ENCODE data around the gene HMCN1.

The HMCN1 gene

GRCh38 chr1:185719021-185719420 lies 15.2 kb upstream of the HMCN1 start:
- H3K36me3 ChIP-seq (ENCODE audit: control insufficient read depth in 1 of 2, insufficient read depth in 2 of 2, low read length in 2 of 2), result no peaks in the 10 kb centered on the region
- no peaks in the 10 kb centered on the region for H3K4me1 ChIP-seq (ENCODE audit: control insufficient read depth in 1 of 2, insufficient read depth in 2 of 2, low read length in 2 of 2)
- no peaks in the 10 kb centered on the region for H3K27me3 ChIP-seq (ENCODE audit: low read depth, low read length)
- H3K4me3 ChIP-seq (ENCODE audit: low read depth in 1 of 2, low read length in 2 of 2), result no peak overlapping the region
- no peak overlapping the region for H3K27ac ChIP-seq (ENCODE audit: low read length)
- H3K9me3 ChIP-seq (ENCODE audit: control insufficient read depth in 1 of 2, low read length in 2 of 2), result no peaks in the 10 kb centered on the region

- Histone ChIP-seq H3K9me3 (ENCODE audit: control insufficient read depth in 1 of 2, low read length in 2 of 2) (no peaks in the 10 kb centered on the region), H3K27ac (ENCODE audit: low read length) (no peak overlapping the region), H3K36me3 (ENCODE audit: control insufficient read depth in 1 of 2, insufficient read depth in 2 of 2, low read length in 2 of 2) (no peaks in the 10 kb centered on the region), H3K4me3 (ENCODE audit: low read depth in 1 of 2, low read length in 2 of 2) (no peak overlapping the region), H3K4me1 (ENCODE audit: control insufficient read depth in 1 of 2, insufficient read depth in 2 of 2, low read length in 2 of 2) (no peaks in the 10 kb centered on the region), H3K27me3 (ENCODE audit: low read depth, low read length) (no peaks in the 10 kb centered on the region)
Observed at GRCh38 chr1:185720633-185721272, 13.4 kb upstream of the HMCN1 start.

- Histone ChIP-seq H3K9me3 (ENCODE audit: control insufficient read depth in 1 of 2, low read length in 2 of 2) (no peaks in the 10 kb centered on the region), H3K27ac (ENCODE audit: low read length) (no peak overlapping the region)
Observed at GRCh38 chr1:185721553-185721952, 12.6 kb upstream of the HMCN1 start.

GRCh38 chr1:185722098-185722497 lies 12.1 kb upstream of the HMCN1 start:
- no peaks in the 10 kb centered on the region for H3K9me3 ChIP-seq (ENCODE audit: control insufficient read depth in 1 of 2, low read length in 2 of 2)
- H3K4me1 ChIP-seq (ENCODE audit: control insufficient read depth in 1 of 2, insufficient read depth in 2 of 2, low read length in 2 of 2), result no peaks in the 10 kb centered on the region
- no peaks in the 10 kb centered on the region for H3K36me3 ChIP-seq (ENCODE audit: control insufficient read depth in 1 of 2, insufficient read depth in 2 of 2, low read length in 2 of 2)
- H3K27ac ChIP-seq (ENCODE audit: low read length), result no peak overlapping the region
- H3K4me3 ChIP-seq (ENCODE audit: low read depth in 1 of 2, low read length in 2 of 2), result no peak overlapping the region
- no peaks in the 10 kb centered on the region for H3K27me3 ChIP-seq (ENCODE audit: low read depth, low read length)

More at GRCh38 chr1:185721553-185721952, 12.6 kb upstream of the HMCN1 start:
- Histone ChIP-seq H3K27me3 (ENCODE audit: low read depth, low read length) (no peaks in the 10 kb centered on the region), H3K4me1 (ENCODE audit: control insufficient read depth in 1 of 2, insufficient read depth in 2 of 2, low read length in 2 of 2) (no peaks in the 10 kb centered on the region), H3K4me3 (ENCODE audit: low read depth in 1 of 2, low read length in 2 of 2) (no peak overlapping the region), H3K36me3 (ENCODE audit: control insufficient read depth in 1 of 2, insufficient read depth in 2 of 2, low read length in 2 of 2) (no peaks in the 10 kb centered on the region)

- no peaks in the 10 kb centered on the region for H3K4me1 ChIP-seq (ENCODE audit: control insufficient read depth in 1 of 2, insufficient read depth in 2 of 2, low read length in 2 of 2)
- H3K9me3 ChIP-seq (ENCODE audit: control insufficient read depth in 1 of 2, low read length in 2 of 2), result peaks cover 0 to 5% of the 10 kb centered on the region in 2 donors
- H3K27ac ChIP-seq (ENCODE audit: low read length), result no peak overlapping the region
- no peaks in the 10 kb centered on the region for H3K27me3 ChIP-seq (ENCODE audit: low read depth, low read length)
- H3K36me3 ChIP-seq (ENCODE audit: control insufficient read depth in 1 of 2, insufficient read depth in 2 of 2, low read length in 2 of 2), result no peaks in the 10 kb centered on the region
- H3K4me3 ChIP-seq (ENCODE audit: low read depth in 1 of 2, low read length in 2 of 2), result no peak overlapping the region
Observed at GRCh38 chr1:185727726-185728125, 6.5 kb upstream of the HMCN1 start.

GRCh38 chr1:185731446-185731845 lies 2.7 kb upstream of the HMCN1 start:
- H3K9me3 ChIP-seq (ENCODE audit: control insufficient read depth in 1 of 2, low read length in 2 of 2), result peaks cover 0 to 5% of the 10 kb centered on the region in 2 donors
- H3K4me1 ChIP-seq (ENCODE audit: control insufficient read depth in 1 of 2, insufficient read depth in 2 of 2, low read length in 2 of 2), result no peaks in the 10 kb centered on the region
- H3K36me3 ChIP-seq (ENCODE audit: control insufficient read depth in 1 of 2, insufficient read depth in 2 of 2, low read length in 2 of 2), result no peaks in the 10 kb centered on the region
- H3K27ac ChIP-seq (ENCODE audit: low read length), result no peak overlapping the region
- H3K4me3 ChIP-seq (ENCODE audit: low read depth in 1 of 2, low read length in 2 of 2), result no peak overlapping the region
- H3K27me3 ChIP-seq (ENCODE audit: low read depth, low read length), result peaks cover 12% of the 10 kb centered on the region

- H3K4me1 ChIP-seq (ENCODE audit: control insufficient read depth in 1 of 2, insufficient read depth in 2 of 2, low read length in 2 of 2), result no peaks in the 10 kb centered on the region
- peaks cover 0 to 5% of the 10 kb centered on the region in 2 donors for H3K9me3 ChIP-seq (ENCODE audit: control insufficient read depth in 1 of 2, low read length in 2 of 2)
- H3K27ac ChIP-seq (ENCODE audit: low read length), result no peak overlapping the region
- H3K27me3 ChIP-seq (ENCODE audit: low read depth, low read length), result peaks cover 12% of the 10 kb centered on the region
- H3K4me3 ChIP-seq (ENCODE audit: low read depth in 1 of 2, low read length in 2 of 2), result no peak overlapping the region
- no peaks in the 10 kb centered on the region for H3K36me3 ChIP-seq (ENCODE audit: control insufficient read depth in 1 of 2, insufficient read depth in 2 of 2, low read length in 2 of 2)
Observed at GRCh38 chr1:185732951-185733350, 1.2 kb upstream of the HMCN1 start.

- Histone ChIP-seq H3K27me3 (ENCODE audit: low read depth, low read length) (peaks cover 12% of the 10 kb centered on the region), H3K4me3 (ENCODE audit: low read depth in 1 of 2, low read length in 2 of 2) (peak overlapping the region; percentile 67 to 73), H3K27ac (ENCODE audit: low read length) (peak overlapping the region; percentile 71), H3K36me3 (ENCODE audit: control insufficient read depth in 1 of 2, insufficient read depth in 2 of 2, low read length in 2 of 2) (no peaks in the 10 kb centered on the region), H3K9me3 (ENCODE audit: control insufficient read depth in 1 of 2, low read length in 2 of 2) (peaks cover 0 to 5% of the 10 kb centered on the region in 2 donors), H3K4me1 (ENCODE audit: control insufficient read depth in 1 of 2, insufficient read depth in 2 of 2, low read length in 2 of 2) (no peaks in the 10 kb centered on the region)
Observed at GRCh38 chr1:185734929-185735700, 924 bp downstream of the HMCN1 start.

- H3K9me3 ChIP-seq (ENCODE audit: control insufficient read depth in 1 of 2, low read length in 2 of 2), result peaks cover 0 to 5% of the 10 kb centered on the region in 2 donors
- no peaks in the 10 kb centered on the region for H3K4me1 ChIP-seq (ENCODE audit: control insufficient read depth in 1 of 2, insufficient read depth in 2 of 2, low read length in 2 of 2)
- H3K27me3 ChIP-seq (ENCODE audit: low read depth, low read length), result peaks cover 12% of the 10 kb centered on the region
- peak overlapping the region; percentile 67 to 73 for H3K4me3 ChIP-seq (ENCODE audit: low read depth in 1 of 2, low read length in 2 of 2)
- peak overlapping the region; percentile 71 for H3K27ac ChIP-seq (ENCODE audit: low read length)
- H3K36me3 ChIP-seq (ENCODE audit: control insufficient read depth in 1 of 2, insufficient read depth in 2 of 2, low read length in 2 of 2), result no peaks in the 10 kb centered on the region
Observed at GRCh38 chr1:185735701-185736064, 1.5 kb downstream of the HMCN1 start.

GRCh38 chr1:185739967-185740366 lies 5.8 kb downstream of the HMCN1 start:
- Histone ChIP-seq H3K4me1 (ENCODE audit: control insufficient read depth in 1 of 2, insufficient read depth in 2 of 2, low read length in 2 of 2) (no peaks in the 10 kb centered on the region), H3K4me3 (ENCODE audit: low read depth in 1 of 2, low read length in 2 of 2) (no peak overlapping the region), H3K27ac (ENCODE audit: low read length) (no peak overlapping the region), H3K9me3 (ENCODE audit: control insufficient read depth in 1 of 2, low read length in 2 of 2) (no peaks in the 10 kb centered on the region), H3K27me3 (ENCODE audit: low read depth, low read length) (peaks cover 8% of the 10 kb centered on the region), H3K36me3 (ENCODE audit: control insufficient read depth in 1 of 2, insufficient read depth in 2 of 2, low read length in 2 of 2) (no peaks in the 10 kb centered on the region)

- Histone ChIP-seq H3K36me3 (ENCODE audit: control insufficient read depth in 1 of 2, insufficient read depth in 2 of 2, low read length in 2 of 2) (no peaks in the 10 kb centered on the region), H3K27ac (ENCODE audit: low read length) (no peak overlapping the region)
Observed at GRCh38 chr1:185741551-185741950, 7.4 kb downstream of the HMCN1 start.

More at GRCh38 chr1:185741551-185741950, 7.4 kb downstream of the HMCN1 start:
- H3K4me1 ChIP-seq (ENCODE audit: control insufficient read depth in 1 of 2, insufficient read depth in 2 of 2, low read length in 2 of 2), result no peaks in the 10 kb centered on the region
- H3K27me3 ChIP-seq (ENCODE audit: low read depth, low read length), result no peaks in the 10 kb centered on the region
- no peak overlapping the region for H3K4me3 ChIP-seq (ENCODE audit: low read depth in 1 of 2, low read length in 2 of 2)
- no peaks in the 10 kb centered on the region for H3K9me3 ChIP-seq (ENCODE audit: control insufficient read depth in 1 of 2, low read length in 2 of 2)
